GM18870 (cell line): ENCODE data around the gene RRH.
A peak's percentile ranks its signal among the peaks of the same experiment; 100 is the strongest.
"Not testable (repeated sequence)": the region's sequence is repeated elsewhere in the genome, so short reads cannot be mapped to it uniquely, and the experiment has no call there.

Experiments used
- ATAC-seq: cut with Tn5 transposase; IDR thresholded peaks from one replicate; pipeline ENCODE4 v1.9.1; 2021; ENCODE audit warnings: moderate library complexity; ENCODE audit not compliant: unreplicated experiment

Gene RRH

GRCh38 chr4:109836985-109837384 lies 9.2 kb downstream of the RRH start:
- ATAC-seq = no peak

GRCh38 chr4:109846395-109847098 lies 18.8 kb downstream of the RRH start:
- no peak for ATAC-seq

GRCh38 chr4:109847896-109848442 lies 20.2 kb downstream of the RRH start, which contains the start of gene LRIT3:
Gene LRIT3 (plus strand): TSS chr4:109848107. CDS start chr4:109848202, 95 bp downstream.
- ATAC-seq = no peak

- no peak for ATAC-seq
These were observed 20.7 kb downstream of the RRH start for GRCh38 chr4:109848501-109848900.

- no peak for ATAC-seq
These were observed 22.8 kb downstream of the RRH start for GRCh38 chr4:109850601-109851000.

GRCh38 chr4:109859426-109860300 lies 31.9 kb downstream of the RRH start:
- ATAC-seq = not testable (repeated sequence)

- no peak for ATAC-seq
These were observed 33.5 kb downstream of the RRH start for GRCh38 chr4:109861271-109861670.

- ATAC-seq = no peak
These were observed 34.2 kb downstream of the RRH start for GRCh38 chr4:109861916-109862511.

- no peak for ATAC-seq
These were observed 36.4 kb downstream of the RRH start for GRCh38 chr4:109864134-109864533.

GRCh38 chr4:109870061-109870460 lies 42.3 kb downstream of the RRH start:
- no peak for ATAC-seq

- no peak for ATAC-seq
These were observed 44.3 kb downstream of the RRH start for GRCh38 chr4:109872065-109872464.

GRCh38 chr4:109872950-109873656 lies 45.3 kb downstream of the RRH start:
- no peak for ATAC-seq

- no peak for ATAC-seq
These were observed 46.2 kb downstream of the RRH start for GRCh38 chr4:109873791-109874514.

- ATAC-seq = no peak
These were observed 47.3 kb downstream of the RRH start for GRCh38 chr4:109875106-109875505.

GRCh38 chr4:109875553-109875952 lies 47.8 kb downstream of the RRH start:
- not testable (repeated sequence) for ATAC-seq

GRCh38 chr4:109876634-109877265 lies 49.0 kb downstream of the RRH start:
- ATAC-seq = no peak

- peak; percentile 93 for ATAC-seq
These were observed 49.6 kb downstream of the RRH start for GRCh38 chr4:109877400-109877799.

GRCh38 chr4:109878355-109878754 lies 50.6 kb downstream of the RRH start:
- ATAC-seq = no peak

- ATAC-seq = no peak
These were observed 51.3 kb downstream of the RRH start for GRCh38 chr4:109879081-109879480.
